PC-9 (cell line): ENCODE measurements around the gene CDH13. TPM values are rescaled to one million over a fixed set of nuclear protein-coding genes. Genes with fewer than 3 reads are reported as not detected.

Experiments
- BruUV-seq: library from RNA; stranded (reverse); fragments of 400-500 nt; replicated peaks from 2 replicates; lab custom pipeline; 2021; lab: Mats Ljungman, UMichigan
- CTCF ChIA-PET: fragments of 300-600 bp; sonication (Branson Sonifier 250); formaldehyde crosslinking; loops from one replicate; lab custom pipeline; 2022; ENCODE audit warnings: antibody characterized with exemption; lab: Charles Lee
- POLR2A ChIA-PET: fragments of 300-600 bp; sonication (Branson Sonifier 250); formaldehyde crosslinking; loops from one replicate; lab custom pipeline; 2022; ENCODE audit warnings: antibody characterized with exemption; ENCODE audit not compliant: unreplicated experiment; lab: Charles Lee
- DNase-seq, 2 experiments: peaks; one replicate each; pipeline versions ENCODE4 v3.0.0 to v3.0.0-alpha.2; 2015 to 2022; ENCODE audit warnings: mixed read lengths in 1 of 2
- H2AFZ ChIP-seq: fragments of 200-600 bp; sonication (generic); 2 replicates; pipeline ENCODE4 v1.8.1; 2017; ENCODE audit warnings: antibody characterized with exemption
- H3F3A ChIP-seq: fragments of 200-600 bp; sonication (generic); 2 replicates; pipeline ENCODE4 v1.8.1; 2017; ENCODE audit warnings: antibody characterized with exemption, mild to moderate bottlenecking, low read depth; ENCODE audit not compliant: insufficient read depth
- H3K27ac ChIP-seq: fragments of 200-600 bp; sonication (generic); 2 replicates; pipeline ENCODE4 v1.6.1; 2016; ENCODE audit warnings: mixed run types
- H3K27me3 ChIP-seq: fragments of 200-600 bp; sonication (generic); 2 replicates; pipeline ENCODE4 v1.6.1; 2016; ENCODE audit warnings: low read depth, mixed run types; ENCODE audit not compliant: insufficient read depth
- H3K36me3 ChIP-seq: fragments of 200-600 bp; sonication (generic); 2 replicates; pipeline ENCODE4 v1.6.1; 2016; ENCODE audit warnings: low read depth, mixed run types
- H3K4me1 ChIP-seq: fragments of 200-600 bp; sonication (generic); replicated peaks from 2 replicates; pipeline ENCODE4 v1.6.1; 2016; ENCODE audit warnings: mixed run types; ENCODE audit not compliant: insufficient read depth
- H3K4me2 ChIP-seq: fragments of 200-600 bp; sonication (generic); 2 replicates; pipeline ENCODE4 v1.6.1; 2017; ENCODE audit warnings: mixed run types
- H3K4me3 ChIP-seq: fragments of 200-600 bp; sonication (generic); 2 replicates; pipeline ENCODE4 v1.6.1; 2016; ENCODE audit warnings: mixed run types
- H3K79me2 ChIP-seq: fragments of 200-600 bp; sonication (generic); 2 replicates; pipeline ENCODE4 v1.6.1; 2017; ENCODE audit warnings: low read depth, mixed run types
- H3K9me2 ChIP-seq: fragments of 200-600 bp; sonication (generic); 2 replicates; pipeline ENCODE4 v1.8.1; 2017; ENCODE audit warnings: mild to moderate bottlenecking; ENCODE audit not compliant: insufficient read depth
- H3K9me3 ChIP-seq: fragments of 200-600 bp; sonication (generic); 2 replicates; pipeline ENCODE4 v1.8.1; 2016; ENCODE audit warnings: low read depth; ENCODE audit not compliant: insufficient read depth
- H4K20me1 ChIP-seq: fragments of 200-600 bp; sonication (generic); 2 replicates; pipeline ENCODE4 v1.8.1; 2017; ENCODE audit not compliant: insufficient read depth
- CTCF ChIP-seq: fragments of 200-600 bp; sonication (generic); conservative IDR thresholded peaks from 2 replicates; pipeline ENCODE4 v1.6.1; 2017; ENCODE audit warnings: mixed run types, antibody characterized with exemption, mild to moderate bottlenecking, moderate library complexity
- EZH2 ChIP-seq: fragments of 200-600 bp; sonication (generic); IDR thresholded peaks from 2 replicates; pipeline ENCODE4 v1.8.0; 2017; ENCODE audit warnings: antibody characterized with exemption, low read depth
- intact Hi-C: fragments of 100-400 bp; cut with micrococcal nuclease; formaldehyde crosslinking; loops from one replicate; pipeline ENCODE4 v1.10.0; 2022; ENCODE audit not compliant: unreplicated experiment
- total RNA-seq: library from RNA; stranded (reverse); gene quantifications from 2 replicates; pipeline ENCODE4 v1.2.3, GENCODE V29; 2021

Gene CDH13
- total RNA-seq, 1 experiment from 2014 or later = 0.24 TPM

GRCh38 chr16:82638095-82638798 is 11.5 kb downstream of the CDH13 start:
- Histone ChIP-seq H3F3A (no peaks in the 10 kb centered on the region), H3K36me3 (no peaks in the 10 kb centered on the region), H3K4me2 (no peak overlapping the region), H2AFZ (no peak overlapping the region), H3K4me1 (no peaks in the 10 kb centered on the region), H4K20me1 (no peaks in the 10 kb centered on the region), H3K9me2 (no peaks in the 10 kb centered on the region), H3K9me3 (no peaks in the 10 kb centered on the region), H3K27me3 (peaks cover 15% of the 10 kb centered on the region; the same call in 1 of the 2 replicates), H3K27ac (no peak overlapping the region), H3K4me3 (no peak overlapping the region), H3K79me2 (no peaks in the 10 kb centered on the region)
- TF ChIP-seq CTCF = no peak
- no peak for TF ChIP-seq EZH2
- ChIA-PET POLR2A (no interaction called here), CTCF (no interaction called here)
- intact Hi-C loops = no loop called here
- no TSS peak for BruUV-seq
- no peak for DNase-seq

DNA sequence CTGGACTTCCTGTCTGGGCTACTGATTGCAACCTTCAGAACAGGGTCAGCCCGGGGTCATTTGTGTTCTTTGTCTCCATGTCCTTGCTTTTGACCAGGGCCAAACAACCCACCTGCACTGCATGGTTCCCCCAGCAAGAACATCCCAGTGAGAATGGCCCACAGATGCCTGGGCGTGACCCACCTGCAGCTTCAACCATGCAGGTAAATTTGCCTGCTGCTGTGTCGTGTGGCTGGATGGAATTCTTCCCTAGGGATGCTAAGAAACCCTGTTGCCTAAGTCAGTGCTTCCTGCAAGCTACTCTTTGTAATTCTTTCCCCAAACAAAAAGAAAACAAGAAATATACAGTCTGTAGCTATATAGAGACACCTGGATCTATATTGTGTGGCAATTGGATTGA is 12.5 kb downstream of the CDH13 start:
- Histone ChIP-seq H3K4me1 (no peaks in the 10 kb centered on the region), H3F3A (no peaks in the 10 kb centered on the region), H3K9me3 (no peaks in the 10 kb centered on the region), H4K20me1 (no peaks in the 10 kb centered on the region), H3K27ac (no peak overlapping the region), H3K9me2 (no peaks in the 10 kb centered on the region), H3K36me3 (no peaks in the 10 kb centered on the region), H3K27me3 (peaks cover 10% of the 10 kb centered on the region; the same call in 1 of the 2 replicates), H2AFZ (no peak overlapping the region), H3K4me3 (no peak overlapping the region), H3K79me2 (no peaks in the 10 kb centered on the region), H3K4me2 (no peak overlapping the region)
- intact Hi-C loops = loop anchor here (1.0 kb wide), 1 partner anchor 376 kb away; no protein-coding TSS in a partner anchor
- TF ChIP-seq EZH2 = no peak
- no peak for TF ChIP-seq CTCF
- BruUV-seq = no TSS peak
- ChIA-PET POLR2A (no interaction called here), CTCF (no interaction called here)
- DNase-seq = no peak

GRCh38 chr16:82639666-82640336 is 13.0 kb downstream of the CDH13 start:
- H3K36me3 ChIP-seq = no peaks in the 10 kb centered on the region
- POLR2A ChIA-PET = no interaction called here
- DNase-seq = peak in 1 of 2 experiments; percentile 4
- H3K4me3 ChIP-seq = no peak overlapping the region
- intact Hi-C loops = loop anchor here (1.0 kb wide), 1 partner anchor 376 kb away; no protein-coding TSS in a partner anchor
- H3K9me3 ChIP-seq = no peaks in the 10 kb centered on the region
- H3F3A ChIP-seq = no peaks in the 10 kb centered on the region
- H3K27me3 ChIP-seq = peaks cover 9% of the 10 kb centered on the region; the same call in 1 of the 2 replicates
- H4K20me1 ChIP-seq = no peaks in the 10 kb centered on the region
- peak; percentile 80 for TF ChIP-seq CTCF
- TF ChIP-seq EZH2 = no peak
- no peaks in the 10 kb centered on the region for H3K79me2 ChIP-seq
- no peak overlapping the region for H2AFZ ChIP-seq
- no peak overlapping the region for H3K4me2 ChIP-seq
- CTCF ChIA-PET = no interaction called here
- no TSS peak for BruUV-seq
- H3K27ac ChIP-seq = no peak overlapping the region
- H3K4me1 ChIP-seq = no peaks in the 10 kb centered on the region
- no peaks in the 10 kb centered on the region for H3K9me2 ChIP-seq
